ENCODE results near the gene RSPO3. TPM values are rescaled to one million over a fixed set of nuclear protein-coding genes. Genes with fewer than 3 reads are reported as not detected.
A peak's percentile ranks its signal among the peaks of the same experiment; 100 is the strongest.

RSPO3 gene
- total RNA-seq, 1 donor from 2014 or later, result not detected

GRCh38 chr6:127111526-127111925 lies 6.9 kb upstream of the RSPO3 start:
- no peak for DNase-seq (ENCODE audit: low read depth in 2 of 2)

DNA sequence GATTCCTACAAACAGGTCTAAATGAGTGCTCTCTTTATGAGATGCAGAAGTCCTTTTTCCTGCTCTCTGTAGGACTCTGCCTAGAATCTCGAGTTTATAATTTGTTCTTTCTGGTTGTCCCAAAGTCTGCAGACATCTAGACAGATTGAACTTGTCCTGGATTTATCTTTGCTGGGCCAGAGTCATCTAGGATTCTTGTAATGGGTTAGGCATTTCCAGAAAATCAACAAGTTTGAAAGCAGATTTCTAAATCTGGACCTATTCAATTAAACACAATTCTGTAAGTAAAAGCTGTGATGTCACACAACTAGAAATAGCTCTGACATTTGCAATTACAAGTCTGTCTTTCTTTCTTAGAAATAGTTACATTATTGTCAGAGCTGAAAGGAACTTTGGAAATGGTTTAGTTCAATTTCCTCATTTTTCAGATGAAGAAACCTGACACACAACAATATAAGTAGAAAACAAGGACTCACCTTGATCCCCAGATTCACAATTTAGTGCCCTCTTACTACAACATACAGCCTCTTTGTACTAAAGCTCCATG lies 4.2 kb upstream of the RSPO3 start:
- DNase-seq (ENCODE audit: low read depth in 2 of 2), result no peak

DNA sequence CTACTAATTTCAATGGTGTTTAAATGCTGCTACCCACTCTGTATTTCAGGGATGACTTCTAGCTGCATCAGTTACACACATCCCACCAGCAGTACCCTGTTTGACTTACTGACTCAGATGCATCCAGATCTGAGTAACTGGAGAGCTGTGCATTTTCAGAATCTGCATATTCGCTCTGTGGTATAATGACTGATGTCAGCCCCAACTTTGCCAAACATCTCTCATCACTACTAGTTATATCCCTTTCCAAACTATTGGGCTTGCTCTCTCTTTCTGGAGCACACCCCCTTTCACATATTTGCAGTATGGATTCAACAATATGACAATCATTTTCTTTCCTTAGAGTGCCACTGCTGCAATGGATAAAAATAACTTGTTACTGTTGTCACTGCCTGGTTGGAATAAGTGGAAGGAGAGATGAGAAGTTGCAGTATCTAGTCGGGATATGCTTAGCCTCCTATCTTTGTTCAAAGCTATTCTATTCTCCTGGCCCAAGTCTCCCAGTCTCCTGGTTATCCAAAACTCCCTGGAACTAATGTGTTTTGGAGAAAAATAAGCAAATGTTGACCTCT lies 3.3 kb upstream of the RSPO3 start:
- no peak for DNase-seq (ENCODE audit: low read depth in 2 of 2)

GRCh38 chr6:127115746-127116145 lies 2.7 kb upstream of the RSPO3 start:
- DNase-seq (ENCODE audit: low read depth in 2 of 2), result no peak

GRCh38 chr6:127117979-127118297 lies 533 bp upstream of the RSPO3 start:
- no peak for DNase-seq (ENCODE audit: low read depth in 2 of 2)

DNA sequence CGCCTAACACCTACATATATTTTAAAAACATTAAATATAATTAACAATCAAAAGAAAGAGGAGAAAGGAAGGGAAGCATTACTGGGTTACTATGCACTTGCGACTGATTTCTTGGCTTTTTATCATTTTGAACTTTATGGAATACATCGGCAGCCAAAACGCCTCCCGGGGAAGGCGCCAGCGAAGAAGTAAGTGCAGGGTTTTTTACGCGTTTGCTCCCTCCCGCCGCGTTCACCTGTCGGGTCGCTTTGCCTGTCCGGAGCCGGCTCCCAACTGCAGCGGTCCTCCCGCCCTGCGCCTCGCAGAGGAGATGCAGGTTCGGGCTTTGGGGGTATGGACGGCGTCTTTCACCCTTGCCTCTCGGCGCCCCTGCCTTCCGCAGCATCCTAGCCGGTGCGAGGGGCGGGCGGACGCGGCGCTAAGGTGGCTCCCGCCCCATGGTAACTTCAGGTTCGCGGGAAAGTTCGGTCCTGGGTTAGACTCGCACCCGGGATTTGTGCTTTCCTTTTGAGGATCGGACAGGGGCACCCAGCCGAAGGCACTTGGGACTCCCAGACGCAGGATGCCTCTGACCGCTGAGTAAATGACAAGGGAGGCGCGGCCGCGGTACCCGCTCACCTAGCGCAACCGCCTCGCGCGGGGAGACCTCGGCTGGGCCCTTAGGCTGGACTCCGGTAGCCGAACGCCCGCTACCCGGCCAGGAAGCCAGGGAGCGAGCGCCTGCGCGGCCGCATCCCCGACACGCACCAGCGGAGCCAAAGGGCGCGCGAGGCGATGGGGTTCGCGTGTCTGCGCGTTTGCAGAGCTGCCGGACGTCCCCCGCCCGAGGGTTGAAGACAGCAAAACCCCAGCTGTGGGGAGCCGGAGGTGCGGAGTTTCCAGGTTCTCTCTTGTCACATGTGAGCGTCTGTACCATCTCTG lies 891 bp downstream of the RSPO3 start:
- peak; percentile 2 to 17 for DNase-seq (ENCODE audit: low read depth in 2 of 2)

GRCh38 chr6:127120023-127120786 lies 1.7 kb downstream of the RSPO3 start:
- DNase-seq (ENCODE audit: low read depth in 2 of 2), result no peak

DNA sequence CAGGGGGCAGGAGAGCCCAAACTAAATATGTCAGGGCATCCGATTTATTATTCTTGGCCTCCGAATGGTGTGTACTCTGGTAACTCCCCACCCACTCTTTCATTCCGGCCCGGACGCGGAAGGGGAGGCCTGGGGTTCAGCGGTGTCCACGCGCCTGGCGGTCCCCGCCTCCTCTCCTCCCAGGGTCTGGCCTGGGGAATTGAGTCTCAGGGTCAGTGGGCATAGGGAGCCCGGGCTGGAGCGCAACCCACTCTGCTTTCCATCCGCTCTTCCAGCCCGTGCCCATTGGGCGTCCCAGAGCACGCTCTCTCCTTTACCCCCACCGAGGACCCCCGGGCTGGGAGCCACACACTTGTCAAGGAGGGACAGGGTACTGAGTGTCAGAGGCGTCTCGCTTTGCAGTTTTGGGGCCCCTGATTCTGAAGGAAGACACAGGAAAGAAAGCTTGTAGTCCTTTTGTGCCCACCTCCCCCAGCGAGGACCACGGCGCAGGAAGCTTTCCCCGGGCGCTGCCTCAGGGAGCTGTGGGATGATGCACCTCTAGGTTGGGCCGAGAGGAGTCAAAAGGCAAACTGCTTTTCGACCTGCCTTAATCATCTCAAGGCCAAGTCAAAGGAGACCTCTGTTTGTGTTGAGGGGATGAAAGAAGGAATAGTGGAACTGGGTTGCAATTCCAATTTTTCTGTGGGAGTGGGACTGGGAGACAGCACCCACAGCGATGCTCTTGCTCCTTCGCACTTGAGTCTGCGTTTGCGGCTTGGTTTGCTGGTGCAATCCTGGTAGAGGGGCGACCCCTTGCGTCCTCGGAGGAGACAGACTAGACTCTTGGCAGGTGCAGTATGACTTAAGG lies 2.5 kb downstream of the RSPO3 start:
- DNase-seq (ENCODE audit: low read depth in 2 of 2), result peak; percentile 50 to 84

DNA sequence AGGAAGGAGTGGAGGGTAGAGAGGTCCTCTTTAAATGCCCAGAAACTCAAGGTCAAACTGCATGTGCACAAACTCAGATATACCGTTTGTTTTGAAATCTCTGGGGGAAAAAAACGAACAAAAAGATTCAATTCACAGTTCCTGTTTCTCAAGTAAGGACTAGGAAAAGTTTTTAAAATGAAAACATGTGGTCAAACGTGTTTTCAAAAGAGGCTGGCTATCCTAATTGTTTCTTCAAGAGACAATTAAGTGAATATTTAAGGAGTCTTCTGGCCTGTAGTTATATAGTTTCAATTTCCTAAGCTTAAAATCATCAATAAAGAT lies 3.1 kb downstream of the RSPO3 start:
- DNase-seq (ENCODE audit: low read depth in 2 of 2), result no peak

- no peak for DNase-seq (ENCODE audit: low read depth in 2 of 2)
These were observed 5.7 kb downstream of the RSPO3 start for GRCh38 chr6:127124172-127124571.

DNA sequence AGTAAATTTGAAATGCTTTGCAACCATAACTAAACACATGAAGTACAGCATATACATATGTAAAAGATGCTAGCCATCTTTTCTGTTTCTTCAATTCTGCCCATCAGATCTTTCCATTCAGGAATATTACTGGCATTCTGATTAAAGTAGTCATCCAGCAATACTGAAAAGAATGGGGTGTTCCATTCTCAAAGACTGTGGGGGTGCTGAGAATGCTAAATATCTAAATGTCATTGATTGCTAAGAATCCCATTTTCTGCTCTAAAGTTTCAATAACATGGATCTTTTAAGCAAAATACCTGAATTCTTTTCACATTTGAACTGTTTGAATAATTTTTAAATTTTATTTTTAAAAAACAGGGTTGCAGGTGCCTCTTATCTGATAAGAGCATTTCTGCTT lies 6.2 kb downstream of the RSPO3 start:
- DNase-seq (ENCODE audit: low read depth in 2 of 2), result no peak

DNA sequence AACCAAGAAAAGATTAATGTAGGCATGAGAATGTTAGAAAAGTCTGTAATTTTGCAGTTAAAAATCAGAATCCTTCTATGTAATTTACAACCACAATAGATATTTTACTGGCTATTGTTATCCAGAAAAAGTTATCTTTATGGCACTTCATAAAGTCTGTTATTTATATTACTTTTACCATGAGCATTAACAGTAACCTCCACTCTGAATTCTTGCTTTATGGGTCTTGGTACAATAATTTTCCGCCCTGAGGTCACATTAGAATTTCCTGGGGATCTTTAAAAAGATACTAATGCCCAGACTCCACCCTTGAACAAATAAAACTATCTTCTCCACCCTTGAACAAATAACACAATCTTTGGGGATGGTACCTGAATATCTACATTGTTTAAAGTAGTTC lies 9.6 kb downstream of the RSPO3 start:
- no peak for DNase-seq (ENCODE audit: low read depth in 2 of 2)

DNA sequence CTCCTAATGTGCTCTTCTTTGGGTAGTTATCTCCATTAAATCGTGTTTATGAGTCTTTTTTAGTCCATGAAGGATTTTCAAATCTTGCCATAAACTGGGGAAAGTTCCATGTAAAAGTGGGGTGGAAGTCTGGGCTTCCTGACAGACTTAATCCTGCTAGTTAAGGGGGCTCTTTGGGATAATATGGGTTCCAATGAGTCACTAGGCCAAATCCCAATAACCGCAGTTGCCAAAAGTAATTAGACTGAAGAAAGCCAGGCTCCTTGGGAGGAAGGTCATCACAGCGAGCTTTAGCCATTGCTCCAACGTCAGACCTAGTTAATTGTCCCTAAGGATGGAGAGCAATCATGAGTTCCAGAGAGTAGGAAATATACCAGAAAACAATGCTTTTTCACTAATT lies 10.8 kb downstream of the RSPO3 start:
- no peak for DNase-seq (ENCODE audit: low read depth in 2 of 2)

DNA sequence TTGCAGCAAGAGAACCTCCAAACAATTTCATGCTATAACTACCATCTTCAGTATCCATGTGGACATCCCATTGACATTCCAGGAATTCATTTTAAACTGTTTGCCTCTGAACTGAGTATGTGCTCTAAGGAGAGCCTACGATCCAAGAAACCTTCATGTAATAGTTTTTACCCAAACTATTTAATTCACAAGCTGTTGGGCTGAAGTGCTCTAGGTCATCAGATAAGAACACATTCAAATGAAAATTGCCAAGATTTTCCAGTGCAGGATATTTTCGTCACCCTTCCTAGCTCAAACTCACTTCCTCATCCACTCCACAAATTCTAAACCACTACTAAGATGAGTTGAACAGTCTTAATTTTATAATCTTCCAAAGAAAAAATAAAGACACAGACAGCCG lies 12.8 kb downstream of the RSPO3 start:
- DNase-seq (ENCODE audit: low read depth in 2 of 2), result peak in 1 of 2 donors; percentile 33

GRCh38 chr6:127131772-127132376 lies 13.4 kb downstream of the RSPO3 start:
- no peak for DNase-seq (ENCODE audit: low read depth in 2 of 2)

GRCh38 chr6:127134136-127134535 lies 15.7 kb downstream of the RSPO3 start:
- peak in 1 of 2 donors; percentile 66 for DNase-seq (ENCODE audit: low read depth in 2 of 2)

DNA sequence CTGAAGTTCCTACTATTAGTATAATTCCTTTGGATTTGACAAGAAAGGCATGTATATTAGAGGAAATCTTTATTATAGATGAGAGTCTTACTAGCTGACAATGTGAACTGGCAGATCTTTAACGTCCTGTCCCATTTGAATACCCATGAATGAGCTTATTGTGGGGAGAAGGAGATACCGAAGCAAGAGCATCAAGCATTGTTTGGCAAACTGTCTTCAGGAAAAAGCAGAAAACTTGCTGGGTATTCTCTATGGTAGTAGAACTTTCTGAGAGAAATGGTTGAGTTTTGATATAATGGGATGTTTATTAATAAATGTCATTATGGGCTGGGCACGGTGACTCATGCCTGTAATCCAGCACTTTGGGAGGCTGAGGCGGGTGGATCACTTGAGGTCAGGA lies 18.3 kb downstream of the RSPO3 start:
- DNase-seq (ENCODE audit: low read depth in 2 of 2), result no peak

DNA sequence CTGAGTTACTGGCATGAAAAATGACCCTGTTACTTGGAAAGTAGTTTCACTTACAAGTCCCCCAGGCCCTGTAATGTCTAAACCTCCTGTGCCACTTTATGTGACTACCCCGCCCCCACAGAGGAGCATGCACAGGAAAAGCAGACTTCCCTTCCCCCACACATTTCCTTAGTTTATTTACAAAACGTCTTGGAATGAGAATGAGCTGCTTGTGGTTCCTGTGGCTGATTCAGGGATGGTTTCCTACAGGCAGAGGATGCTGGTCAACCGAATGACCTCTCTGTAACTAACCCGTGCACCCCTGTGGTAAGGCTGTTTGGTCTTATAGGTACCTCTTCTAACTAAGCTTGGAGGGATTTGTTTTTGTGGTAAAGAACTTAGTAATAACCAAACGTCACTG lies 28.5 kb downstream of the RSPO3 start:
- peak in 1 of 2 donors; percentile 87 for DNase-seq (ENCODE audit: low read depth in 2 of 2)

DNA sequence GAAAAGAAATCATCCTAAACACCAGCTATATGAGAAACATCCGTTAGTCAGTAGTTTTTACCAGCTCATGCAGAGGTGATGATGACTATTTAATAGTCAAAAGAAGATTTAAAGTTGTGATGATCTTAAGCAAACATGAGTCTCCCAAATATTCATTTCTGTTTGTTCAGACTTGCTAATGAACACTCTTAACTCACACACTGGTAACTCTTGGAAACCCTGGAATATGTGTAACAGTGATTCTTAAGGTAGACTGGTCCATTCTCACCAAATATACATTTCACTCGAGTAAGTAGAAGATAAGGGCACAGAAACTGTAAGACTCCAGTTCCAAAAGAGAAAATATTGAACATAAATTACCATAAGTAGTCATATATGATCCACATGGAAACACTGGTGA lies 29.1 kb downstream of the RSPO3 start:
- no peak for DNase-seq (ENCODE audit: low read depth in 2 of 2)

- no peak for DNase-seq (ENCODE audit: low read depth in 2 of 2)
These were observed 30.0 kb downstream of the RSPO3 start for GRCh38 chr6:127148511-127148910.

- no peak for DNase-seq (ENCODE audit: low read depth in 2 of 2)
These were observed 36.0 kb downstream of the RSPO3 start for GRCh38 chr6:127154509-127154908.
